NCI-H1694 treated with DMSO at 0.1 percent for 48 hours (cell line): ENCODE results near the gene DENND1A.

Experiments
- DNase-seq: peaks from one replicate; lab custom pipeline; 2025; lab: John Stamatoyannopoulos, UW

The DENND1A gene

DNA sequence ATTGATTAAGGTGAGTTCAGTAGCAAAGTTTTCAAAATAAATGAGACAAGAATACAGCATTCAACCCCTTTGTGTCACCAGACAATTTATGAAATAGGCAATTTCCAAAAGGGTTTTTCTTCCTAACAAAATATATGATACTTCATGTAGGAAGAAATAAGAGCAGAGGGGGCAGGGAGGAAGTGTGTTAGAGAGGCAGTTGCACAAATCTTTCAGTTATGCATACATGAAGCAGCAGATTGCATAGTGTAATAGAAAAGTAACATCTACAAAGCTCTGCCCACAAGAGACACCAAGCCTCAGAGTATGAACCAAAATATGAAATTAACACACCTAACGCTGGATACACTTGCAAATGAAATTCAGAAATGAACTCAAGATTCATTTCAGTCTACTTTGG lies 157.0 kb downstream of the DENND1A start:
- DNase-seq, result no peak

DNA sequence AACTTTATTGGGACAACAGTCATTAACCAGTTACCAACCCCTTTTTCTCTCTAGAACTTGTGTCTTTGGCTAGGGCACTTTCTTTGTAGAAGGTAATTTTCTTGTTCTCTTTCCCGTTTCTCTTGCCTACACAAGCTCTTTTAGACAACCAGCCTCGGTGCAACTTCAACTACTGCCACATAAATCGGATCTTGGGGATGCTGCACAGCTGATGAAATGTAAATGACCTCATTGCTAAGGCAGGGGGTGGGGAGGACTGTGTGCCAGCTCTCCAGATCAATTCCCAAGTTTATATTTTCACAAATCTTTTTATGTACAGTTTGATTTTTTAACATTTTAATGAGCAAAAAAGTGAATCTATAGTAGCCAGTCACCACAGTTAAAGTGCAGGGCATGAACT lies 157.6 kb downstream of the DENND1A start:
- no peak for DNase-seq

DNA sequence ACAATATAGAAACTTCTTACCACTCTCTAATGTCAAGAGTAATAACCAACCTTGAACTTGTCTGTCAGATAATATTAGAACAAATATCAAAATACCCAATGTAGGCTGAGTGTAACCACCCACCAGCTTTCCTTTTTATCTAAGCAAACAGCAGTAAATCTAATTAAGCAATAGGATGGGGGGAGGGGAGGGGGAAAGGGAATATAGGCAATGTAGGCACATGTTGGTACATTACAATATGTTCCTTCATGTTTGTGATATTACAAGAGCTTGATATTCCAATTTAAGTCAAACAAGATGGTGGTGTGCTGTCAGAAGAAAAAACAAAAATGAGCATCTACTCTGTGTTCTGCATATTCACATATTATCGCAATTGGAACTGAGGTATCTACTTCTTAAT lies 158.2 kb downstream of the DENND1A start:
- DNase-seq, result no peak

GRCh38 chr9:123769719-123770118 lies 160.2 kb downstream of the DENND1A start:
- peak; percentile 88 for DNase-seq

- no peak for DNase-seq
Observed at GRCh38 chr9:123763910-123764588, 165.9 kb downstream of the DENND1A start.

GRCh38 chr9:123761905-123762605 lies 167.9 kb downstream of the DENND1A start:
- no peak for DNase-seq

DNA sequence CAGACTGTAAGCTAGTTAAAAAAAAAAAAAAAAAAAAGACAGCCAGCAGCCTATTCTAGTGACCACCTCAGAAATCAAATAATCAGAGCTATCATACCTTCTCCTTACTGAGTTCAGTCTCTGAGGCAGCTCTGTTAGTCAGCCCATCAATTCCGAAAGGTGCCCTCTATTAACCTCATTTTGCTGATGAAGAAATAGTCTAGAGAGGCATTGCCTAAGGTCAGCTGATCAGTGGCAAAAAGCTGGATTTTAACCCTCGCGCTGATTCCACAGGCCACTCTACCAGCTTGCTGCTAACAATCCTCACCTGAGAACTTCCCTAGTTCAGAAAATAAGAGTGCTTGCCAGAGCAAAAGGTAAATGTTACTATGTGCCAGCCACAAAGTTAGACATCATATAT lies 172.0 kb downstream of the DENND1A start:
- DNase-seq, result no peak

- DNase-seq, result no peak
Observed at GRCh38 chr9:123757547-123757946, 172.4 kb downstream of the DENND1A start.

DNA sequence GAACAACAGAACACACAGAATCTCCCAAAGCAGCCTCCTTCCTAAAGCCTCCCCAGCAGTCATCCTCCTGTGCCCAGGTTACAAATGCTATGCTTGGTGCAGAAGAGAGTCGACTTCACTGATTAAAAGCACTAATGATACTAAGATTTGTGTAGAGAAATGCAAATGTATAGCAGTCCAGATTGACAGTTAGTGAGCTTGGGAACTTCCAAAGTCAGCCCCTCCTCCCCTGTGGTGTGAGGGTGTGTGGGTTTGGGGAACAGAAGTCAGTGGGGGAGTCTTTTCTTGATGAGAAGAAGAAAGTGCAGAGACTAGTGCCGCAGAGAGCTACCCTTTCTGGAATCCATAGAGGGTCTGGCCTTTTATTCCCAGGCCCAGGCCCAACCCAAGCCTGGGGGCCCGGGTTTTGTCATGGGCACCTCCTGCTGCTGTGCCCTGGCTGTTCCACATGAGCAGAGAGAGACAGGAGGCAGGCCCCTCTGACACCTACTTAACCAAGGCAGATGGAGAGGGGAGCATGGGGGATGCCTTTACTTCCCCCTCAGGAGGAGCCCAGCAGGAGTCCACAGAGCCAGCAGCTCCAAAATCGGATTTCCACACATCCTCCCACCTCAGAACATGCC lies 173.3 kb downstream of the DENND1A start:
- DNase-seq, result no peak

- DNase-seq, result no peak
Observed at GRCh38 chr9:123753669-123754258, 176.2 kb downstream of the DENND1A start.

DNA sequence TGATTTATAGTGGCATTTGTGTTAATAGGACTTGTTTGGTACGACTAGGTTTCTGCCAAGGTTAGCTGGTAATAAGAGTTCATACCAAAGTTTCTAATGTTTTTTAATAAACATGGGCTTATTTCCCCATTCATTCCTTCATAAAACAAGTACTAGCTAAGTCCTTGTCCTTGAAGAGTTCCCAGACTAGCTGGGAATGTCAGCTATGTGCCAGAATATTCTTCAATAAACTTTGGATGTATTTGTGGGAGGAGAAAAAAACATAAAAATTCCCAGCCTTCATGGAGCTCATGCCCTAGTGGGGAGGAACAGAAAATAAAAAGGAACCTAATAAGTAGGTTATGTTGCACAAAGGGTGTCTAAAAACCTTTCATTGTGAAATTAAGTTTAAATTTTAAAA lies 176.9 kb downstream of the DENND1A start:
- no peak for DNase-seq

GRCh38 chr9:123749580-123750202 lies 180.2 kb downstream of the DENND1A start:
- DNase-seq, result no peak

DNA sequence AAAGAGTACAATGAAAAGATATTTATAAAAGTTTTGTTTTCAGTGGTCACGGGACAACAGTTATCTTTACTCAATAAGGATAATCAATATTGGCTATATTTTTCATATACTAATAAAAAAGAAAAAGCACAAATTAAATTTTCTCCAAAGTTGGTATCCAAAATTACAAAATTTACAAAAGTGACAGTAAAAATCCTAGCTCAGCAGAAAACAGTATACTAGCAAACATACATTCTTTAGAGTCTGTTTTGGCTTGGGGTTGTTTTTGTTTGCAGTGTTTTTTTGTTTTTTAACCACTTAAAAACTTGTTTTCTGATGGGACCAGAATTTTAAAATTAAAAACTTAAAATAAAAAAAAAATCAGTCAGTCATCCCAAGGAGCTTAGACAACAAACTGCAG lies 183.2 kb downstream of the DENND1A start:
- no peak for DNase-seq

GRCh38 chr9:123745933-123746332 lies 184.0 kb downstream of the DENND1A start:
- DNase-seq, result no peak

DNA sequence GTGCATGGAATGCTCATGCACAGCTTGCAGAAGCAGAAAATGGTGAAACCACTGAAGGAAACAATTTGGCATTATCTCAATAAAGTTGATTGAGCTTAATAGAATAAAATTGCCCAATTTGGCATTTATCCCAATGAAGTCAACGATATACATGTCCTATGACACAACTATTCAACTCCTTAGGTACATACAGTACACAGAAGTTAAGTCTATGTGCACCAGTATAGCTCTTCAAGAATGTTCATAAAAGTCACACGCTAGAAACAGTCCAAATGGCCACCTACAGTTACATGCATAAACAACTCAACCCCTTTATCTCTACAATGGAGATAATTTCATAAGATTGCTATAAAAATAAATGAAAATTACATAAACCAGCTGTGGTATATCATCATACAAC lies 184.5 kb downstream of the DENND1A start:
- DNase-seq, result no peak

DNA sequence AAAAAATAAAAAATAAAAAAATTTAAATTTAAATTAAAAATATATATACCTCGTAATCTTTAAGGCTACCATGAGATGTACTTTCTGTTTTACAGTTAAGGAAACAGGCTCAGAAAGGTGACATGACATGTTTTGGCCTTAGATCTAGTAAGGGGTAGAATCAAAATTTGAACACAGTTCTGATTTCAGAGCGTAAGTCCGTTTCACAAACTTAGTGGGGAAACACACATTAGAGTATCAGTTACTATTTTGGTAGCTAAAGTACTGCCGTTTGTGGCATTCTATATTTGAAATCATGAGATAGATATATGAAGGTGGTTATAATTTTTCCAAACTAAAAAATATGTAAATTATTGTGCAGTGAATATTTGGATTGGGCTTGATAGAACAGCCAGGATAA lies 186.2 kb downstream of the DENND1A start:
- no peak for DNase-seq

GRCh38 chr9:123742009-123742767 lies 187.7 kb downstream of the DENND1A start:
- DNase-seq, result no peak

- no peak for DNase-seq
Observed at GRCh38 chr9:123741214-123741613, 188.7 kb downstream of the DENND1A start.

GRCh38 chr9:123739902-123740301 lies 190.0 kb downstream of the DENND1A start:
- DNase-seq, result no peak

DNA sequence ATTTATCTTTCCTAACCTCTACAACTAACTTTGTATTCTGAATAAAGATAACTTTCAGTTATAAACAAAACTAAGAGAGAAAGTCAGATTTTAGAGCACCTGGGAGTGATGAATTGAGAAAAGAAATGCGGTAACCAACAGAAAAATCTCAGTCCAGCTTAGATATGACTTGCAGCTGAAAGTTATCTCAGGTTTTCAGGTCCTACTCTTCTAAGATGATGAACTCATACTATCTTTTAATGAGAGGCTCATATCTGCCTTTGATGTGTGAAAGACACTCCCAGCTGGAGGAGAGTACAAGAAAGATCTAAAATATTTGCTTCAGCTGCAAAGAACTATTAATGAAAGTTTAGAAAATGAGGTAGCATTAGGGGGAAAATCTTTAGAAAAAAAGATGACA lies 190.5 kb downstream of the DENND1A start:
- no peak for DNase-seq

GRCh38 chr9:123738648-123739047 lies 191.3 kb downstream of the DENND1A start:
- DNase-seq, result no peak

DNA sequence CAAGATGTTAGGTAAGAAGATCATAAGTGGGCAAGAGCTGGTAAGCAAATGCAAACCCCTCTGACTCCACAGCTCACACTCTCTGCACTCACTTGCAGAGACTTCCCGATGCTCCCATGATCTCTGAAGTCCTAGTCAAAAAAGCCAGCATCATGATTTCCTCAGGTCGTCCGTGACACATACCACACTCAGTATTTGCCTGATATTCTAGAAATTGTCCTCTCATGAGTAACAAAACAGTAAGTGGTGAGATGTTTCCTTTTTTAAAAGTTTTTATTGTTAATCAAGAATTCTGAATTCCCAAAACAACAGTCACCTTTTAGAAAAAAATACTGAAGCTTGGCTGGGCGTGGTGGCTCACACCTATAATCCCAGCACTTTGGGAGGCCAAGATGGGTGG lies 194.6 kb downstream of the DENND1A start:
- DNase-seq, result no peak
